OCI-LY3 (cell line): ENCODE data around the gene DEPDC7.
"Not testable (repeated sequence)": the region's sequence is repeated elsewhere in the genome, so short reads cannot be mapped to it uniquely, and the experiment has no call there.

Experiments used
- H2AFZ ChIP-seq: fragments of 200-600, 300-600 bp; shearing (Covaris generic); 2 replicates; pipeline ENCODE4 v1.6.0; 2014; ENCODE audit warnings: antibody characterized with exemption, low read depth, low read length
- H3K27ac ChIP-seq: fragments of 200-600, 300-600 bp; sonication (generic); 2 replicates; pipeline ENCODE4 v1.5.1; 2014; ENCODE audit warnings: mild to moderate bottlenecking, low read length, moderate library complexity, mixed read lengths
- H3K27me3 ChIP-seq: fragments of 200-600, 300-600 bp; sonication (generic); 2 replicates; pipeline ENCODE4 v1.6.1; 2014; ENCODE audit warnings: low read depth, low read length, mixed read lengths
- H3K36me3 ChIP-seq: fragments of 200-600, 300-600 bp; sonication (generic); replicated peaks from 2 replicates; pipeline ENCODE3; 2014; ENCODE audit warnings: low read depth, low read length, mixed read lengths
- H3K4me1 ChIP-seq: fragments of 300-600, 200-600 bp; sonication (generic); 2 replicates; pipeline ENCODE4 v1.6.1; 2014; ENCODE audit warnings: low read length, mixed read lengths
- H3K4me2 ChIP-seq: fragments of 200-600, 300-600 bp; sonication (generic); 2 replicates; pipeline ENCODE4 v1.6.1; 2014; ENCODE audit warnings: low read length, mixed read lengths
- H3K4me3 ChIP-seq: fragments of 300-600, 200-600 bp; sonication (generic); 2 replicates; pipeline ENCODE4 v1.5.1; 2014; ENCODE audit warnings: antibody characterized with exemption, mild to moderate bottlenecking, low read length, moderate library complexity
- H3K79me2 ChIP-seq: fragments of 300-600, 200-600 bp; shearing (Covaris generic); 2 replicates; pipeline ENCODE4 v1.6.1; 2014; ENCODE audit warnings: mild to moderate bottlenecking, low read length, mixed read lengths
- H3K9ac ChIP-seq: fragments of 300-600, 200-600 bp; shearing (Covaris generic); 2 replicates; pipeline ENCODE4 v1.6.0; 2014; ENCODE audit warnings: mild to moderate bottlenecking, low read length, moderate library complexity
- H3K9me3 ChIP-seq: fragments of 200-600, 300-600 bp; shearing (Covaris generic); 2 replicates; pipeline ENCODE4 v1.6.1; 2014; ENCODE audit warnings: low read length, mixed read lengths; ENCODE audit not compliant: insufficient read depth
- H4K20me1 ChIP-seq: fragments of 200-600, 300-600 bp; sonication (generic); 2 replicates; pipeline ENCODE4 v1.6.1; 2016; ENCODE audit warnings: low read length, mixed read lengths; ENCODE audit not compliant: insufficient read depth
- CTCF ChIP-seq: fragments of 200-600, 300-600 bp; sonication (generic); IDR thresholded peaks from 2 replicates; pipeline ENCODE4 v1.5.1; 2014; ENCODE audit warnings: antibody characterized with exemption, low read length, low read depth
- EZH2phosphoT487 ChIP-seq: fragments of 200-600 bp; shearing (Covaris generic); IDR thresholded peaks from 2 replicates; pipeline ENCODE4 v1.6.1; 2018; ENCODE audit warnings: antibody characterized with exemption, mixed run types, low read depth

Gene DEPDC7

GRCh38 chr11:33015621-33016551 lies at the start of gene DEPDC7:
Gene DEPDC7, plus strand, starts transcription at chr11:33015878. Its CDS starts 78 bp downstream, at chr11:33015956.
- H4K20me1 ChIP-seq, result no peaks in the 10 kb centered on the region
- H3K9ac ChIP-seq, result no peak within 1 kb of the TSS
- H3K4me1 ChIP-seq, result peaks cover 13% of the 10 kb centered on the region
- no peak within 1 kb of the TSS for H3K27ac ChIP-seq
- peaks cover 20% of the 10 kb centered on the region for H3K27me3 ChIP-seq
- no peak within 1 kb of the TSS for H2AFZ ChIP-seq
- no peak for TF ChIP-seq CTCF
- no peaks in the 10 kb centered on the region for H3K9me3 ChIP-seq
- no peaks in the 10 kb centered on the region for H3K36me3 ChIP-seq
- H3K4me3 ChIP-seq, result no peak within 1 kb of the TSS
- no peaks in the 10 kb centered on the region for H3K79me2 ChIP-seq
- no peak within 1 kb of the TSS for H3K4me2 ChIP-seq

GRCh38 chr11:32968541-32968940 lies 47.1 kb upstream of the DEPDC7 start:
- no peak overlapping the region for H2AFZ ChIP-seq

GRCh38 chr11:32972233-32972632 lies 43.4 kb upstream of the DEPDC7 start:
- H3K4me3 ChIP-seq, H3K79me2 ChIP-seq, H2AFZ ChIP-seq, H3K36me3 ChIP-seq, H3K9ac ChIP-seq, H3K9me3 ChIP-seq, H3K4me2 ChIP-seq, H3K27me3 ChIP-seq, H3K4me1 ChIP-seq, H3K27ac ChIP-seq, H4K20me1 ChIP-seq: not testable (repeated sequence)

More at GRCh38 chr11:32968541-32968940, 47.1 kb upstream of the DEPDC7 start:
- Histone ChIP-seq H3K27ac (no peak overlapping the region), H3K4me2 (no peak overlapping the region), H3K27me3 (no peaks in the 10 kb centered on the region), H3K9me3 (no peaks in the 10 kb centered on the region), H4K20me1 (no peaks in the 10 kb centered on the region), H3K4me1 (no peaks in the 10 kb centered on the region), H3K4me3 (no peak overlapping the region), H3K36me3 (peaks cover 11% of the 10 kb centered on the region), H3K79me2 (no peaks in the 10 kb centered on the region), H3K9ac (no peak overlapping the region)
- no peak for TF ChIP-seq EZH2phosphoT487
- no peak for TF ChIP-seq CTCF

GRCh38 chr11:32972781-32973180 lies 42.9 kb upstream of the DEPDC7 start:
- TF ChIP-seq CTCF (no peak), EZH2phosphoT487 (no peak)
- Histone ChIP-seq H3K9ac (no peak overlapping the region), H3K79me2 (no peaks in the 10 kb centered on the region), H3K4me1 (no peaks in the 10 kb centered on the region), H3K27me3 (no peaks in the 10 kb centered on the region), H3K36me3 (peaks cover 15% of the 10 kb centered on the region), H3K9me3 (no peaks in the 10 kb centered on the region), H3K4me2 (no peak overlapping the region), H3K4me3 (no peak overlapping the region), H4K20me1 (no peaks in the 10 kb centered on the region), H2AFZ (no peak overlapping the region), H3K27ac (no peak overlapping the region)
